Tibial nerve (tissue), 3 donors: Measurements from ENCODE around the gene ARID3A.

Experiments
- CTCF ChIP-seq, 5 experiments: fragments of 200-600 bp in 3 of 5; fragments of 450-650 bp in 2 of 5; sonication (generic) in 3 of 5; IDR thresholded peaks; one replicate each; pipeline ENCODE4 v1.5.1; 2016 to 2019; ENCODE audit warnings: antibody characterized with exemption in 5 of 5, mild to moderate bottlenecking in 3 of 5, moderate library complexity in 2 of 5
- POLR2A ChIP-seq, 2 donors: fragments of 450-650 bp; IDR thresholded peaks; one replicate each; pipeline ENCODE4 v1.6.1; 2017; ENCODE audit warnings: antibody characterized with exemption in 2 of 2, mild to moderate bottlenecking in 2 of 2, moderate library complexity in 2 of 2

GRCh38 chr19:898663-899062 lies 27.2 kb upstream of the ARID3A start:
- TF ChIP-seq POLR2A (IDR thresholded peaks at IDR 0.05) (no peak), CTCF (IDR thresholded peaks at IDR 0.05) (no peak)
